Frontal cortex (tissue), 4 donors: Measurements from ENCODE around the gene PPT2. TPM values are rescaled to one million over a fixed set of nuclear protein-coding genes. Genes with fewer than 3 reads are reported as not detected.
"Not testable (repeated sequence)": the region's sequence is repeated elsewhere in the genome, so short reads cannot be mapped to it uniquely, and the experiment has no call there.

Experiments used
- DNase-seq, 2 donors: peaks; one replicate each; pipeline ENCODE4 v3.0.0; 2012; ENCODE audit warnings: low spot score in 2 of 2
- FAIRE-seq: peaks from 2 replicates; lab custom pipeline; 2012; peaks lifted over from hg19 to GRCh38; lab: Jason Lieb, UNC
- total RNA-seq: library from RNA; depleted of rRNA; stranded (reverse); fragments of >200 nt; gene quantifications from one replicate; pipeline ENCODE4 v1.2.3, GENCODE V29; 2014
- donor health status: control.
- donor health status: control.
- donor health status: control.

Gene PPT2
- total RNA-seq, 1 donor from 2014 or later: 9.8 TPM

DNA sequence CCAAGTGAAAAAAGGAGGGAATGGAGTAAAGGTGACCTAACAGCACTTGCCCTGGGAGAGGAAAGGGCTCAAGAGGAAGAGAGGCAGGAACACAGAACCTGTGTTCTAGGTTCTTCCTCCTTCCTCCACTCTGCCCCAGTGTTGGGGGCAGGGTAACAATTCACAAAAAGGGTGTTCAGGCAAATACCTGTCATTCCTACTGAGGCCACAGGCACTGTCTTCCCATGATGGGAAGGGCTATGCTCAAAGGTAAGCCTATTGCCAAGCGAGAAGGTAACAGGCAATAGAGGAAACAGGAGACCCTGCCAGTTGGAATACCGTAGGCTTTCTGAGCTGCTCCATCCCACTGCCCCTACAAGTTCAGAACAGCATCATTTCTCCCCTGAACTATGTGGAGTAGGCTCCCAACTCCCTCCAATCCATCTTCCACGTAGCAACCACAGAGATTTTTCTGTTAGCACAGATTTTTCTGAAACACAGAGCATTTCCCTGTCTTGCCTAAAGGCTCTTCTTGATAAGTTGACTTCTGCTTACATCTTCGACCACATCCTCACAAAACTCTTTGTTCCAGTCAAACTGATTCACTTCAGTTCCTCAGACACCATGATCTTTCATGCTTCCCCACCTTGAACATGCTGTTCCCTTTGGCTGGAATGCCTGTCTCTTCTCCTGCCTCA, 19.2 kb downstream of the PPT2 start:
- FAIRE-seq (no peak), DNase-seq (no peak)

DNA sequence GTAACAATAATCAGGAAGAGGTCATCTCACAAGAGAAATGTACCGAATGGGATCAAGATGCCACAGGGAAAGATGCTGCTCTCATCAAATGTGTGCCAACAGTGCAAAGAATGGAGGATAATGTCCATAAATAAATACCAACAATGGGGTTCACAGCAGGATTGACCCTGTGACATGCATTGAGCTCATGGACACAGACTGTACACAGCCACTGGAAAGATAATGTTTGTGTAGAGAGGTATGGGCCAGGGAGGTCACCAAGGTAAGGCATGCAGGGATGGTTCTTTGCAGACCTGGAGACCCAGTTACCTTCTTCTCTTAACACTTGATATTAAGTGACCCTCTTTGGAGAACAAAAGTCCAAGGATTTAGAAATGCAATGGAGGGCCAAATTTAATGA, 20.5 kb downstream of the PPT2 start:
- FAIRE-seq (no peak), DNase-seq (no peak)

DNA sequence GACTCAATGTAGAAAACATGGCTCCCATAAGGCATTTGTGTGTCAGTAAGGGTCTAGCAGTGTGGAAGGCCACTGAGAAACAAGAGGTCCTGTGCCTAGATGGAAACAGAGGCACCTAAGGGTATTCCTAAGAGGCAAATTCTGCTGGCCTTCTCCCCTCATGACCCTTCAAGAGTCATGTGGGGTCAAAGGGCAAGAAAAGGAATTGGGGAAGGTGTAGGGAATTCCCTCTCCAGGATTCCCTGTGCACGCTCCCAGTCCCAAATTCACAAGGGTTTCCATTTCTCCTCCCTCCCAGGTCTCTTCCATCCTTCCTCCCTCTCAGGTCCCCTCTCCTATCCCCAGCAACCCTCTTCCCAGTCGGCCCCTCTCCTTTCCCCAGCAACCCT, 21.4 kb downstream of the PPT2 start:
- FAIRE-seq (no peak), DNase-seq (no peak)

- DNase-seq (peak; percentile 89 to 97), FAIRE-seq (no peak)
Measured at GRCh38 chr6:32175711-32176475, 22.0 kb downstream of the PPT2 start, which contains the start of gene AGPAT1. Gene AGPAT1, minus strand, starts transcription at chr6:32176084. Its CDS starts 4,588 bp downstream, at chr6:32171496.

DNA sequence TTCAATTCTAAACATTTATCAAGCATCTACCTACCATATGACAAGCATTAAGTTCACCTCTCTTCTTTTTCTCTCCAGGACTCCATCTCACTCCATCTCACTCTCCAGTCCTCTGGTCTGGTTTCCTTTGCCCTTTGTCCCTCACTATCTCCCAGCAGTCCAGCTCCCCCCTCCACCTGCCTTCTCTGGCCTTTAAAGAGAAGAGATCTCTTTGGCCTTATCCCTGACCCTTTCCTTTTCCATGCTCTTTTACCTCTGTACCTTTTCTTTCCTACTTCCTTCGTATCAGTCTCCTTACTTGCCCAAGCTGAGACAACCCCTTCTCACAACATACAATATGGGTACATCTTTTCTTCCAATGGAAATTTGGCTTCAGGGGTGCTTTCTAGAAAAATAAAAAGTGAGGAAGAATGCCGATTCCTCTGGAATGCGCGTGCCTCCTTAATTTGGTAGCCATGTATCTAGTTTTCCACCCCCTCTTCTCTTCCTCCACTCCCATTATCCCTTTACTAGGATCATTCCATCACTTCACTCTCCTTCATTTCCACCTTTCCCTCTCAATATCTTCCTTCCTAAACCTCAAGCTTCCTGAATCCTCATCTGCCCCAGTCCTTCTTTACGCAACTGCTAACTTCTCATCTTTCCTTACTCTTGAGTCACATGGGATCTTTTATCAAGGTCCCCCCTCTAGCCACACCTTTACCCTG, 22.7 kb downstream of the PPT2 start:
- DNase-seq (no peak), FAIRE-seq (no peak)

DNA sequence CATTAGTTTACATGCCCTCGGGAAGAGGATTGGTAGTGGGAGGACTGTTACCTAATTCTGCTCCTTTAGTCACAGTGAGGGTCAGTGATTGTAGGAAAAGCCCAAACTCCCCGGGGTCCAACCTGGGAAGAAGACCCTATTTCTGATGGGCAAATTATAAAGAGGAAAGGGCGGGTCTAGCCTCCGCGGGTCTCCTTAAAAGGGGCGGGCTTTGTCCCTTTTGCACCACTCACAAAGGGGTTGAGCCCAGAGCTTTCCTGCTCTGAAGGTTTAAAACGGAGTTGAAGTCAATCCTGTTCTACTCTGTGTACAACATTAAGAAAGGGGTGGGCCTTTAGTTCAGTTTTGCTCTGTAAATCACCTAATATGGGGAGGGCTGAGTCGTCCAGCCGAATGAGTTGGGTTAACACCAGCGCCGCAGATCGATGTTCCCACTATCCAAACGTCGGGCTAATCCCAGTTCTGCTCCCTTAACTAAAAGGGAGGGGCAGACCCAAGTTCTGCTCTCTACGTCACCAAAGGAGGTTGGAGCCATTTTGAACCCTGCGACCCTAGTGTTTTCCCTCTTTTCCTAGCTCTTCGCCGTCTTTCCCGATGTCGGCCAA, 23.3 kb downstream of the PPT2 start:
- DNase-seq (no peak), FAIRE-seq (no peak)

DNA sequence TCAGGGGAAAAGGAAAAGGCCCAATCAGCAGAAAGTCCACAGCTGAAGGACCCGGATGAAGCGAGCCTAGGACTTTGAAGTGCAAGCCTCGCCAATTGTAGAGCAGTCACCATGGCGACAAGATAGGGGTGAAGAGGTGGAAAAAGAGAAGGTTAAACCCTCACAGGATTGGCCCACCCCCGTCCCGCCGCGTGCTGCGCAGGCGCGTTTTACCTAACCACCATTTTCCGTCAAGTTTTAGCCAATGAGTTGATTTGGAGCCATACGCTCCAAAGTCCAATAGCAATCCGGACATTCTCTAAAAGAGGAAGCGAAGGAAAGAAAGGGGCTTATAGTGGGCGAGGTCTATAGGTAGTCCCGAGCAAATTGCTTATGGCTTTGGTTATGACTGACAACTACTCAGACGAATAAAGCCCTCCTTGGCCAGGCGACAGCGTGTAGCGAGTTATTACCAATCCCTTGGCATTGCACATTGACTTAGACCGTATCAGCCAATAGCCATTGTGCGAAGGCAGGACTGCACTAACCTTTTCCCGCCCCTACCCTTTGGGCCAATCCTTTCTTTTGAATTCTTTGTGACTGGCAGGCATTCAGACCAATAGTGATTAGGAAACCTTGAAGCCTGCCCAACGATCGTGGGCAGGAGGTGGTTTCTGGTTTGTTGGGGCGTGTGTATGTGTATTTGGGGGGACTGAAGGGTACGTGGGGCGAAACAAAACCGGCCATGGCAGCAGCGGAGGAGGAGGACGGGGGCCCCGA, 24.0 kb downstream of the PPT2 start, which contains the start of gene RNF5:
Gene RNF5 (plus strand): TSS at position 618 of the 759 bp plus-strand sequence. CDS start 107 bp downstream, at position 725.
- FAIRE-seq (peak; percentile 88), DNase-seq (peak; percentile 93 to 95)

- FAIRE-seq (no peak), DNase-seq (no peak)
Measured at GRCh38 chr6:32178547-32179440, 24.9 kb downstream of the PPT2 start.

DNA sequence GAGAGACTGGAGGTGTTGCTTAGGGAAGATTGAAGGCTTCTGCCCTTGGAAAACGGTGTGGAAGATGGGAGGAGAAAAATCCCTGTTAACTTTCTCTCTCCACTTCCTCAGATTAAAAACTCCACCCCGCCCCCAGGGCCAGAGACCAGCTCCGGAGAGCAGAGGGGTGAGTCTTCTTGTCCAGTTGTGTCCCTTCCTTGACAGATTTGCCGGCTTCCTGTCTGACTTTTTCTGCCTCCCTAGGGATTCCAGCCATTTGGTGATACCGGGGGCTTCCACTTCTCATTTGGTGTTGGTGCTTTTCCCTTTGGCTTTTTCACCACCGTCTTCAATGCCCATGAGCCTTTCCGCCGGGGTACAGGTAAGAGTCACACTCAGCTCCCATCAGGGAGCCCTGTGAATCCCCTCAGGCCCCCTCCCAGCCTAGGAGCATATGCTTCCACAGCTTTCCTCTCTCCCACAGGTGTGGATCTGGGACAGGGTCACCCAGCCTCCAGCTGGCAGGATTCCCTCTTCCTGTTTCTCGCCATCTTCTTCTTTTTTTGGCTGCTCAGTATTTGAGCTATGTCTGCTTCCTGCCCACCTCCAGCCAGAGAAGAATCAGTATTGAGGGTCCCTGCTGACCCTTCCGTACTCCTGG, 25.9 kb downstream of the PPT2 start:
- DNase-seq (no peak), FAIRE-seq (no peak)

GRCh38 chr6:32181148-32181702, 27.3 kb downstream of the PPT2 start:
- FAIRE-seq (no peak), DNase-seq (no peak)

DNA sequence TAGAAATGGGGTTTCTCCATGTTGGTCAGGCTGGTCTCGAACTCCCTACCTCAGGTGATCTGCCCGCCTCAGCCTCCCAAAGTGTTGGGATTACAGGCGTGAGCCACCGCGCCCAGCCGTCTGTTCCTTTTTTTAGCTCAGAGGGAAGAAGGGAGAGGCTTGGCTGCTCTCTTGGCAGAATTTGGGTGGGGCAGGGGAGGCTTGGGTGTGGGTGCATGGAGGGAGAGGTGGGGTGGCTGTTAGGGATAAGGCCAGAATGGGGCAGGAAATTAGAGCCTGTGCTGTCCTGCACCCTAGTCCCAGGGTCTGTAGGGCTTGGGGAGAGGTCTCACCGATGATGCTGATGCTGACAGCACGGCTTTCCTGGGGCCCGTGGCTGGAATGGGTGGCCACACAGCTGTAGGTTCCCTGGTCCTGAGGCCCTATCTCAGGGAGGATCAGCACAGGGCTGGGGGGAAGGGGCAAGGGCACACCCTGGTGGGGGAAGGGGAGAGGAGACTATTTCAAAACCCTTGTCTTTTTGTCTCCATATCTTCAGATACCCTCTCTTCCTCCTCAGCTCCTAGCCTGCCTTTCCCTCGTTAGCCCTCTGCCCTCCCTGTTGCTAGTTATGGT, 28.1 kb downstream of the PPT2 start:
- FAIRE-seq: no peak

GRCh38 chr6:32182555-32182981, 28.6 kb downstream of the PPT2 start:
- FAIRE-seq: no peak
- no peak for DNase-seq

More for the DNA sequence above, 28.1 kb downstream of the PPT2 start:
- no peak for DNase-seq

GRCh38 chr6:32183030-32183429, 29.1 kb downstream of the PPT2 start:
- DNase-seq: no peak
- no peak for FAIRE-seq

GRCh38 chr6:32183483-32184083, 29.6 kb downstream of the PPT2 start:
- DNase-seq: no peak
- no peak for FAIRE-seq

DNA sequence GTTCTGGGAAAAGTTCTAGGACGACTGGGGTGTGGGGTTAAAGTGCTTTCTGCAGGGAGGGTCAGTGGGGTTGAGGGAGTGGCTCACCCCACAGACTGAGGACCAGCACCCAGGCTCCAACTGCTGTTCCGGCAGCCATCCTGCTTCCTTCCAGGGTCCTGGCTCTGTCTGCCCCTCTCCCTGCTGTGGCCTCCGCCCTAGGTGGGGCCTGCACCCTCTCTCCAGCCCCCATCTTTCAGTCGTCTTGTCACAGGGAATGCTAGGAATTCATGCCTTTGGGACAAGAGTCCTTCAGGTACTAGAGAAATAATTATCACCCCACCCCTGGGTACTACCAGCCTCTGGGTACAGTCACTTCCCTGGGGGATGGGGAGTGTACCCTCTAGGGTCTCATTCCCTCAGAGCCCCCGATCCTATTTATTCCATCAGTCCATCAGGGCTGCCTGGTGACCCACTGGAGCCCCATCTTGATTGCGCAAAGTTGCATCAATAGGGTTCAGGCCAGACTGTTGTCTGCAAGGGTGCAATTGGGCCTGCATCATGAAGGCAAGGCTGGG, 30.2 kb downstream of the PPT2 start, which contains the start of gene AGER:
Gene AGER (minus strand): TSS at position 170 of the 557 bp plus-strand sequence. CDS start 31 bp downstream, at position 139.
- FAIRE-seq (no peak), DNase-seq (no peak)

DNA sequence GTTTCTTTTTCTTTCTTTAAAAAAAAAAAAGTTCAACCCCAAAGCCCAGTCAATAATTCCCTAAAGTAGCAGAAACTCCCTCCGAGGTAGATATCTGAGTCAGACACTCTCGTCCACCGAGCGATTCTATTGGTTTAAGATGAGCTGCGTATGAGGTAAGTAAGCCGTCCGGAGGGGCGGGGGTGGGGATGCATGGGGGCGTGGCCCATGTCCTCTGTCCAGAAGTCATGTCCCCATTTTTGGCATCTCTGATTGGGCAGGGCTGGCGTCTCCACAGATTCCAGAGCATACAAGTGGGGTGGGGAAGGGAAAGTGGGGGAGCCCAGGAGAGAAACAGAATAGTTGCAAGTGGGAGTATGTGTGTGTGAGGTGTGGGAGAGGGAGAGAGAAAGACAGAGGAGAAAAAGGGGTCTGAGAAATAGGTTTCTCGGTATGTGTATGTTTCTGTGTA, 31.8 kb downstream of the PPT2 start:
- DNase-seq, FAIRE-seq: not testable (repeated sequence)
